ENCODE results near the gene WWTR1.

The WWTR1 gene

DNA sequence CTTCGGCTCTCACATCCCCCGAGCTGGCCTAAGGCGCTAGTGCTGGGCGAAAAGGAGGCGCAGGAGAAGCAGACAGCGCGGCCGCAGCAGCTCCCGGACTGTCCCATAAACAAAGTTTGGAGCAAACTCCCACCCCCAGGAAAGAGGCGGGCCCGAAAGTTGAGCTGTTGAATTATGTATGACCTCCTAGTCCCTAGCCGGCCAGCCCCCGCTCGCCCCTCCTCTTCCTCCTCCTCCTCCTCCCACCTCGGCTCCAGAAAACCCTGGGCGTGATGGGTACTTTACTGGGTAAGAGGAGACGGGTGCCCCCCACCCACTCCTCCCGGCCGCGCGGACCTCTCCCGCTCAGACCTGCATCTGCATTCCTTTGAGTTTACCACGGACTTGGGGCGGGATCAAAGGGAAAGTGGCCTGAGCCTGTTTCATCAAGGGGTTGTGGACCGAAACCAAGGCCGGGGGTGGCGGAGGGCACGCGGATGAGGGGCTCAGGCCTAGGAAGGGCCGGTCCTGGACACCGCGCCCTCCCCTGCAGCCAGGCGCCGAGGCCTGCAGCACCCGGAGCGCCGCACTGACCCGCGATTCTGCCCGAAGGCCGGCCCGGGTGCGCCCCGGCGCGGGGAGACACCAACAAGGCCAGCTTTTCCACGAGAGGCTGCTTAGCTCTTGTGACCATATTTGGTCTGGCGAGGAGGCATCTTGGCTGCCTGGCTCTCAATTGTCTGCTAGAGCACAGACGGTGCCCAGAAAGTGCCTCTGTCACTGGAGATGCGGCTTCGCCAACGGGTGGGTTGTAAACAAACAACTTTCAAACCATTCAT lies at the start of gene WWTR1:
WWTR1 (minus strand) TSS at position 100 of the 818 bp plus-strand sequence. CDS start 719 bp downstream, outside the sequence.
- DNase-seq (ENCODE audit: low read depth), result peak; percentile 97

DNA sequence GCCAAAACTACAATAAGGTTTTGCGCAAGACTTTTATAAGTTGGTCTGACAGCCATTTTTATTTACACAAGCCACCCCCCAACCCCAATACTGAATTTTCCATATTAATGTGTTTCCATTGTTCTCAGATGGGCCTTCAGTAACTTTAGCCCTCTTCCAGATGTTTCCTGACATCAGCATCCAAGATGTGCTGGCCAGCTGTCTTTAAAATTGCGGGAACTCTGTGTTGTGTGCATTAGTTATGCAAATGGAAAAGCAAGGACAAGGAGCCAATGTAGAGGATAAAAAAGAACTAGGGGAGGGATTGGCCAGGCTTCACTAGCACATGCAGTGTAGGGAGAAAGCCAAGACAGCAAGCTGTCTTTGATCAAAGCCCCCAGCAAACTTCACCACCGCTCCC lies 49.1 kb upstream of the WWTR1 start:
- no peak for DNase-seq (ENCODE audit: low read depth)

DNA sequence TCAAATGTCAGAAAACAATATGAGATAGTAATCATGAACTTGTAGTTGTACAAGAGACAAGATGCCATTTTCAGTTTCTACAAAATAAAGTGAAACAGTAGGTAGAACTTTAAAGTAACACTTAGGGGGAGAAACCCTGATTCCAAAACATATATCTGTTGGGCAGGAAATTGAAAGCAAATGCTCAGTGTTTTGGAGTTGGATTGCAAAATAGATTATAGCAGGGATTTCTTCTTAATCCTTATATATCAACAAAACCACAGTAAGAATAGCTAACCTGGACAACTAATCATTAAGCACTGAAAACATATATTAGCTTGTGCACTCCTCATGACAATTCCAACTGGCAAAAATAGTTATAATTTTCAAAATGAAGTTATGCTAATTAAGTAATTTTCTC lies 47.6 kb upstream of the WWTR1 start:
- DNase-seq (ENCODE audit: low read depth), result peak; percentile 35

DNA sequence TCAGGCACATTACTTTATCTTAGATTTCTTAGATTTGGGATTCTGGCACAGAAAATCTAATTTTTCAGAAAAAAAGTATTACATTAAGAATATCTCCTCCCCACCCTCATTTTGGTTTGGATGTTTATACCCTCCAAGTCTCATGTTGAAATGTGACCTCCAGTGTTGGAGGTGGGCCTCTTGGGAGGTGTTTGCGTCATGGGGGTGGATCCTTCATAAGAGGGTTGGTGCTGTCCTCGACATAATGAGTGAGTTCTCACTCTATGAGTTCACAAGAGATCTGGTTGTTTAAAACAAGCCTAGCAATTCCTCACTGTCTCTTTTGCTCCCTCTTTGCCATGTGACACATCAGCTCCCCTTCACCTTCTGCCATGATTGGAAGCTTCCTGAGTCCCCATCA lies 45.6 kb upstream of the WWTR1 start:
- peak; percentile 22 for DNase-seq (ENCODE audit: low read depth)

DNA sequence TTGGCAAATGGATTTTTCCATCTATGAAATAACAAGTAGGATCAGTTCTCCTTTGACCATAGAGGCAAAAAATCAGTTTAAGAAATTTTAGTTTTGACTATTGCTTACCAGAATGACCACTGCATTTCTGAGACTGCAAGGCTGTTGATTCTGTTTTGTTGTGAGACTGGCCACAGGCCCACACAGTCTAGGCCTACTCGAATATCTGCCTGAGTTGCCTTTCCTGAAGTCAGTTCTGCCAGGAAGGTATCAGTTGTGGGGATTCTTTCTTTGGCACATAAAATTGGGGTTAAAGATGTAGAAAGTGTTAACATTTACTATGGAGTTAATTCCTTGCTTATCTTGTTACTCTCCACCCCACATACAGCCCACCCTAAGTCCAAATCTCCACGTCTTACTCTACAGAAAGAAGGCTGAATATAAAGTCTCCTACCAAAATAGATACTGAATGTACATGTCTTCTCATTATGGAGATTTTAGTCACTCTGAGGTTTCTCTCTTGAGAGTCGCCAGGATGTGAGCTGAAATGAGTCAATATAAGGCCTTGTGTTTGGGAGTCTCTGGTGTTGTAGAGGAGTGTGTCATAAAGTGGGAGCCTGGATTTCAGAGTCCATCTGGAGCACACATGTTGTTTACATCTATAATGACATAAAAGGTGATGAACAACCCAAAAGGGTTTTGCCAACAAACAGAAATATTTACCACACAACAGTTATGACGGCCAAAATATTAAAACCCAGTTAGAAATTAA lies 45.0 kb upstream of the WWTR1 start:
- DNase-seq (ENCODE audit: low read depth), result peak; percentile 86

DNA sequence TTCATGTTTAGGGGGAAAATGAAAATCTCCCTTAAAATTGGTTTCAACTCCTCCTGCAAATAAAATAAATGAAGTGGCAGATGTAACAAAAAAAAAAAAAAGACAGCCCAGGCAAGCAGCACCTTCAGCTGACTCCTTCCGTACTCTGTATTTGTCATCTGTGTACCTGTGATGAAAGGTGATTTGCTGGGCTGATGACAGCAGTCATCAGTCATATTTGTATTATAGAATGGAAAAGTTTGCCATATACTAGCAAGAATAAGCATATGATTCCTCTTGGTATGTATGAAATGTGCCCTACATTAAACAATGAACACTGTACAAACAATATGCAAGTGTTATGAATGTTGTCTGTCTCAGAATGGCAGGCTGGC lies 44.1 kb upstream of the WWTR1 start:
- no peak for DNase-seq (ENCODE audit: low read depth)

DNA sequence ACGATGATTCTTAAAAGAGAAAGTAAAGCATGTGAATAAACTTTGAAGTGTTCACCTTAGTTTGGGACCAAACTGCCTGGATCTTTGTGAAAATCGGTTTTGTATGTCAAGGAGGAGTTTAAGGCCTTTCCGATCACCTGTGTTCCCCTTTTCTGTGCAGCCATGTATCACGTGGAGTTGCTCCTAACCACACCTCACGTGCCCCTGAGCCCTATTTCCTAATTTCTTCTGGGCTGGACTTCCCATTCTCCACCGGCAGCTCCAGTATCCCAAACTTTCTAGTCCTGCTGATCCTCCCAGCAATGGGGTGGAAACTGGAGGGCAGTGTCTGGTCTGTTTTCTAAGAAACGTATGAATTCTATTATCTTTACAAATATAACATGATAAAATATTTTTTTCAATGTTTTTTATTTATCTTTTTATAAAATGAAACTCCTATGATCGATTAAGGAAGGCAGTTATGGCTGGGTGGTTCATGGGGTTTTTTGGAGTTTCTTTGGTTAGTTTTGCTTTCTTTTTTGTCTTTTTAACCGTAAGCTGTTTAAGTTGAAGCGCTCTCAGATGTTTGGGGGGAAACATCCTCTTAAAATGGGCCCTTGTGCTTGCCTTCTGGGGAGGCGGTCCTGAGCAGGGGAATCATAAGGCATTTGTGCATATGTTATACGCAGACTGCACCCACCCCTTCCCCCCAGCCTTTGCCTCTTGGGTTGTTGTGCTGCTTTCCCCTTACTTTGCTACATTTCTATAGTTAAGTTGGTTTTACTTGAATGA lies 43.6 kb upstream of the WWTR1 start:
- no peak for DNase-seq (ENCODE audit: low read depth)

DNA sequence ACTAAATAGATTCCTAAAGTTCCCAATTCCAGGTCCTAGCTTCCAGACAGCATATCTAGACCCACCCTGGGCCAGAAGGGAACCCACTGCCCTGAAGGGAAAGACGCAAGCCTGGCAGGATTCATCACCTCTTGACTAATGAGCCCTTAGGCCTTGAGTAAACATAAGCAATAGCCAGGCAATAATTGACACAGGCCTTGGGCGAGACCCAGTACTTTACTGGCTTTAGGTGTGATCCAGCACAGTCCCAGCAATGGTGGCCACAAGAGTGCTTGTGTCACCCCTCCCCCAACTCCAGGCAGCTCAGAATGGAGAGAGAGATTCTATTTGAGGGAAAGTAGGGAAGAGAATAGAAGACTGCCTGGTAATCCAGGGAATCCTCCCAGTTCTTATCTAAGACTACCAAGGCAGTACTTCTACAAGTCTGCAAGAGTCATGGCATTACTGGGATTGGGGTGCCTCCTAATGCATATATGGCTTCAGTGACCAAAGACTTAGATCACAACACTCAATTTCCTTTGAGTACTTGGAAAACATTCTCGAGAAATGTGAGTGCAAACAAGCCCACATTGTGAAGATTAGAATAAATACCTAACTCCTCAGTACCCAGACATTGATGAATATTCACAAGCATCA lies 30.4 kb upstream of the WWTR1 start:
- DNase-seq (ENCODE audit: low read depth), result no peak

DNA sequence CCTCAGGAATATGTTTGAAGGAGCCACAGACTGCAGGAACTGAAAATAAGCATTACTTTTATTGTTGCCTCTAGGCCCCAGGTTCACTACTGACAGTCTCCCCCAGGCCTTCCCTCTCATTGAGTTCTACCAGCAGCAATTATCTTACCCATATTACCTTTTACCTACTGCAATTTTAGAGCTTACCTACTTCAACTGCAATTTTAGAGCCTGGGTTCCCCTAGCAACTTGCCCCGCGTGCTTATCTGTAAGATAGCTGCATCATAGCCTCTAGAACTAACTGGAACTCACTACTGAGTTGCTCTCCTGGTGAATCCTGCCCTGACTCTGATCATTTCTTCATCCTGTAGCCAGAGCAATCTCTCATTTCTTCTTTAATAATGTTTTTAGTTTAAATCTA lies 29.2 kb upstream of the WWTR1 start:
- DNase-seq (ENCODE audit: low read depth), result no peak

DNA sequence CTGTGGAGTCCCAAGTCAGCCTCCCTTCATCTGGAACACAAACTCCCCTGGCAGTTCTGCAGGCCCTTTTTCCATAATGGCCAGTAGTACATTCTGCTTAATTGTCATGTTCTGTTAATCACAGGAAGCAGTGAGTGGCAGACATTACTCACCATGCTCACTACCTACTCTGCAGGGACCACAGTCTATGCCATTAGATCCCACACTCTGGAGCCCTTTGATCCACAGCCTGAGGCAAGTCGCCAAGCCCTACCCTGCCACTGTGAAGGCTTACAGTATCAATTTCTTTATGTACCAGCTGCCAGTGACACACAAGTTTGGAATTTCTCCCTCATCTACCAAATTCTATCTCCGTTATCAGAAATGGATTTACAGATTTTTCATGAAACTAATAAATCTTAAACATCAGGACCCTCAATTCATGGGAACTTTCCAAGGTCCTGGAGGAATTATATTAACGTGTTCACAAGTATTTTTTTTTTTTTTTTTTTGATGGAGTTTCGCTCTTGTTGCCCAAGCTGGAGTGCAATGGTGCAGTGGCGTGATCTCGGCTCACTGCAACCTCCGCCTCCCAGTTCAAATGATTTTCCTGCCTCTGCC lies 20.6 kb upstream of the WWTR1 start:
- DNase-seq (ENCODE audit: low read depth), result no peak

DNA sequence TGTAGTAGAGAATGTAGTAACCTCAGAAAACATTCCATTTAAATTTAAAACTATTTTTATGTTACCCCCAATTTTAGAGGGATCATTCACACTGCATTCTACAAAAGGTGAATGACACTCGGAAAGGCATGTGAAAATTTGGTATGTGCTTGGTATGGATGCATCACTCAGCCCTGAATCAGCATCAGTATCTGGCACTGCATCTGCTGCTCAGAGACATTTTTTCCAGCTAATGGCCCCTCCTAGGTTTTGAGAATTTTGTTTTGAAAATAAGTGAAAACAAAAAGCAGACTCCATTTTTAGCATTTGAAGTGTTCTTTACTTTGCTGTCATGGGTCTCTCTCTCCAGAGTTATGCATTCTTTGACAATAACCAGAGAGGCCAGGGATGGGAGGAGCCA lies 15.6 kb upstream of the WWTR1 start:
- DNase-seq (ENCODE audit: low read depth), result no peak

DNA sequence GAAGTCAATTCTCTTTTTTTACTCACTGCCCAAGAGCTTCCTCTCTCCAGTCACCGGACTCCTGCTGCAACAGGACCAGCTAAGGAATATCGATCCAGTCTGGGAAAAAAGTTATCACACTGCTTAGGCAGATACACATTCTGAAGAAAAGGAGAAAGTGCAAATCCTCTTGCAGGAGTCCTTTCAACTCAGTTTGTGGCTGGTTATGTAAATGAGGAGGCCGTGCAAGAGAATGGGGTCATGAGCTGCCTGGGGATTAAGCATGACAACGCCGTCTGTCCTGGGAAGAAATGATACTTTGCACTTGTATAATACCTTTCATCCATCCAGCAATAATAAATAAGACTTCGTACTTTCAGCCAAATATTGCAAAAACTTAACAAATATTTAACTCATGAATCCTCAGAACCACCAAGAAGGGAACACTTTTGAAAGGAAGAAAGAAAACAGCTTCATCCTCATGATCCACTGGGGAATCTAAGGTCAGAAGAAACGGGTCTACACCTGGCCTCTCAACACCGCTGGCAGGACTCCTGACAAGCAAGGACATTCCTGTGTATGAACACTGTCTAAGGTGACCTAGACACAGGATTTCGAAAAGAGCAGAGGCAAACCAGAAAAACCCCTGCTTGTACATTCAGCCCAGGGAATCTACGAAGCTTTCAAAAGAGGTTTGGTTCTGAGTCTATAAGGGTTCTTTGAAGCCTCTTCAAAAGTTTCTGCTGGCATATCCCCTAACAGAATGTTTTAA lies 13.1 kb upstream of the WWTR1 start:
- peak; percentile 35 for DNase-seq (ENCODE audit: low read depth)

DNA sequence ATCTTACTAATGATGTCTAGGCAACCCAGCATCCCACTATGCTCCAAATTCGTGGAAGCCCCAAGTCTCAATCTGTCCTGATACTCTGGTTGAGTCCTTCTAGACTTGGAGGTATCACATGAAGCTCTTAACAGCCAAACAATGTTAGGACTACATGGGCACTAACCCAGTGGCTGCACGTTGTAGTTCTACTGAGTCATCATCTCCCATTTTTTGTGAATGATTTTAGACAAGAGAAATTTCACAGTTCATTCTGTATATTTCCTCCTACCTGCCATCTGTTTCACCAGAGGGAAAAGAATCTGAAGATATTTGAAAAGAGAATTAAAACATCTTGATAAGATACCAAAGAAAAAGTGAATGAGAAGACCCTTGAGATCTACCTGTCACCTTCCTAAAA lies 9.8 kb upstream of the WWTR1 start:
- no peak for DNase-seq (ENCODE audit: low read depth)

DNA sequence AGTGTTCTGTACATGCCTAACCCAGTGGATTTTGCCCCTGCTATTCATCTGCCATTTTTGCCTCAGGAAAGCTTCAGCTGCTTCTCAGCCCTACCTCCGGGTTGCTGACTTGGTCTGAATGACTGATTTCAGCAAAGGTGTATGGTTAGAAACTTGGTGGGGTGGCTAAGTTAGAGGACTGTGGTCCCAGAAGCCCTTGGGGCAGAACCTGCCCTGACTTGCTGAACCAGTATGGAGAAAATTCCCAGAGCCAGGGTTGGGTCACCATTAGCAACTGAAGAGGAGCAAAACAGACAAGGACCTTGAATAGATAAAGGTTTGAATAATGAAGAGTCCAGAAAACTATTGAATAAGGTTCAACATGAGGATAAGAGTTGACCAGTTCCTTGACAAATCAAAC lies 6.1 kb upstream of the WWTR1 start:
- no peak for DNase-seq (ENCODE audit: low read depth)

DNA sequence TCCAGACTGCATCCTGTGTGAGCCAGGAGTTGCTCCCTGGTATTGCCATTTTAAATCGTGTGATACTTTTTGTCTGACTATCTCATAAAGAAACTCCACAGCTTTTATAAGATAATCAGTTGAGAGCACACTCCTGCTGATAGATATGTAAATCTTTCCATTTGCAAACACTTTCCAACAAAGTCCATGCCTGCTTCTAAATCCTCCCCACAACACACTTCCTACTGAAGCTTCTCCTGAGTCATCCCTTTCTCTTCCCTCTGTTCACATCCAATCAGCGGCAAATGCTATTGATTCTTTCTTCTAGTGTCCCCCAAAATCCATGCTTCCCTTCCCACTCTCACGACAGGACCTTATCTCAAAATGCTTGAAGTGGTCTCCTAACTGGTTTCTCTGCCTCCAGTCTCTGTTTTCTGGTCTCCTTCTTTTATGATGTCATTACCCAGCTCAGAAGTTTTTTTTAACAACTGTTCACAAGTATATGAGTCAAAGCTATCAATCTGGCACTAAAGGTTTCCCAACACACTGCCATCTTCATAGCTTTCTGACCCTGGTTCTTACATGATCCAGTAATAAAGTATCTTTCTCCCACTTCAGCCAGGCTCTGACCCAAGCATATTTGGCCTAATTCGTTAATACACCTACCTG lies 4.5 kb upstream of the WWTR1 start:
- DNase-seq (ENCODE audit: low read depth), result peak; percentile 82

DNA sequence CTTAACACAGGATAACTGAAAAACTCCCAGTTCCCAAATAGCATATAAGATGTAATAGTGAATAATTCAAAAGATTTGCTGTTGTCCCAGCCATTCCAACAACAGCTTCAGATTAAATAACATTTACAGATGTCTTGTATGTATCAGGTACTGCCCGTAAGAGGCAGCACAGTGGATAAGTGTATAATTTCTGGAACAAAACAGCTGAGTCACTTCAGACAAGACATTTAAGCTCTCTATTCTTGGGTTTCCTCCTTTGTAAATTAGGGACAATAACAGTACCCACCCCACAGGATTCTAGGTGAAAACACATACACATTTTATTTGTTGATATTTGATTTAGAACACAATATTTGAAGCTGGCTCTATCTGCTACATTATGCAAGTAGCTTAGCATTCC lies 2.6 kb upstream of the WWTR1 start:
- DNase-seq (ENCODE audit: low read depth), result no peak

DNA sequence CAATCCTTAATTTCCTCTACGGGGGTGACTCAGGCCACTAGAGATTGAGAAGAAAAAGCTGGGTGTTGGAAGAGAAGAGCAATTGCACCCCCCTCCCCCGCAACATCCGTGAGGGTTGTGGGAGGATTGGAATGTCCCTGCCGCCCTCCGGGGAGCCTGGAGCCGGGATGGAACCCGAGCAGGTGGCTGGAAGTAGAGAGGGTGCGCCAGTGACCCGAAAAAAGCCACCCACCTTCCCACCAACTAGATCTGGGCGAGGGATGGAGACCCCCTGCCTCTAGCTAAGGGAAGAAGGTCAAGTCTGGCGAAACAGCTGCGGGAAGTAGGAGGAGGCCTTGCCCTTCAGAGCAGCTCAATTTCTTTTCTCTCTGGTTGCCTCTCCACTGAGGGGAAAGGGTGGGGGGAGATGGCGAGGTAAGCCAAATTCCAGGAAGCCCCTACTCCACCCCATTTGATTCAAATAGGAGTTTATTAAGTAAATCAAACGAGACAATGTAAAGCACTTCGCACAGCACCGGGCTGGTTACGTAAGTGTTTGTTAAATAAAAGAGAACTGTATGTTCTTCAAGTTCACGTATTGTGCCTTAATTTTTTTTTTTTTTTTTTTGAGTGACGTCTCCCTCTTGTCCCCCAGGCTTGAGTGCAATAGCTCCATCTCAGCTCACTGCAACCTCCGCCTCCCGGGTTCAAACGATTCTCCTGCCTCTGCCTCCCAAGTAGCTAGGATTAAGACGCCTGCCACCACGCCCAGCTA lies 1.1 kb upstream of the WWTR1 start:
- DNase-seq (ENCODE audit: low read depth), result peak; percentile 83

DNA sequence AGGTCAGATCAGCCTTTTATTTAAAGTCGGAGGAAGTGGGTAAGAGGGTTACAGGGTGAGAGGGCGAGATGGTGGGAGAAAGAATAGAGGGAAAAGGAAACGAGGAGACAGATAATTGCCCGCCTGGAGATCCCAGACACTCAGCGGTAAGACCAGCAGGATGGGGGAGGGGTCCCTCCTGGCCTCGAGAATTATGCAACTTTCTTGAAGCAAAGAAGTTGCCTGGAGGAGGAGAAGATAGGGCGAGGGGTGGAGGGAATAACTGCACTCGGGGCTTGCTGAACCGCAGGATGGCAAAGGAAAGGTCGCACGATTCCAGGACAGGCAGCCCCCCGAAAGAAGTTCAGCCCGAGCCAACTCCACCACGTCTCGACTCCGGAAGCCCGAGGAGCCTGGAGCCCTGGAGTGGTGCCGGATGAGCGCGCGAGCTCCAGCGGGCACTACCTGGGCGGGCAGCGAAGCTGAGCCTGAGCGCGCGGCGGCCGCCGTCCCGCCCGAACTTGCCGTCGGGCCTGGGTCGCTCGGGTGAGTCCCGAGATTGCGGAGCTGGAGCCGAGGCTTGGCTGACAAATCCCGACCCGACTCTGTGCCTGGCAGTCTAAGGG lies 402 bp downstream of the WWTR1 start:
- DNase-seq (ENCODE audit: low read depth), result peak; percentile 85

DNA sequence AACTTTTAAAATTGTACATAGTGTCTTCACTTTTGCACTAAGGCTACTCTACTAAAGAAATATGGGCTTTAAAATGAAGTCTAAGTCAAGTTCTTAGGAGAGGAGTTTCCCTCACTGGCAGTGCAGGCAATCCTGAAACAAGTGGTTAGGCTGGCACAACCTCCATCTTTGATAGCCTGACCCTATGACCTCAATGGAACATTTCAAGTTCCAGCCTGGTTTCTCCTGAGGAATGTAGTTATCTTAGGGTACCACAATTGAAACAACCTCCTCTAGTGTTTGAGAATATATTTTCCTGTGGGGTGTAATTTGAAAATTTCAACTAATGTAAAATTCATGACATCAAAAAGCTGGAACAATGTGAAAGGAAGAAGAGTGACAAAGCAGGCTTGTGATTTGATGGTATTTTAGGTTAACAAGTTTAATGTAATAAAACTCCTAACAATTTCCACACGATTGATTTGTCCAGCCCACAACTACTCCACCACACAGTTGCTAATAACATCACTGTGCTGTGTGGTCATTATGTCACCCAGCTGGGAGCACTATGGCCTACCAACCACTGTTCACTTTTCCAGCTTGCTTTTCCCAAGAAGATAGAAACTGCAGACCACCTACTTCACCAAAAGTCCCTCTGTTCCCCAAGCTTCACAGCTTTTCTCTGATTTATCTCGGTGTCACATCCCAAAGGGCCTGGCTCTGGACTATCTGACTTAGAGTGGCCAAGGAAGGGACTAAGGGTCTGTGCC lies 1.8 kb downstream of the WWTR1 start:
- no peak for DNase-seq (ENCODE audit: low read depth)

Data from amniotic epithelial cell (primary cell).